GM18526 (cell line): Measurements from ENCODE around the gene AVPI1.
A peak's percentile ranks its signal among the peaks of the same experiment; 100 is the strongest.

Experiments
- POLR2A ChIP-seq: IDR thresholded peaks from 3 replicates; pipeline ENCODE4 v1.6.1; 2011; ENCODE audit not compliant: insufficient read length; ENCODE audit errors: extremely low read depth

AVPI1 gene

GRCh38 chr10:97667463-97667862 lies 19.6 kb downstream of the AVPI1 start:
- no peak for TF ChIP-seq POLR2A

DNA sequence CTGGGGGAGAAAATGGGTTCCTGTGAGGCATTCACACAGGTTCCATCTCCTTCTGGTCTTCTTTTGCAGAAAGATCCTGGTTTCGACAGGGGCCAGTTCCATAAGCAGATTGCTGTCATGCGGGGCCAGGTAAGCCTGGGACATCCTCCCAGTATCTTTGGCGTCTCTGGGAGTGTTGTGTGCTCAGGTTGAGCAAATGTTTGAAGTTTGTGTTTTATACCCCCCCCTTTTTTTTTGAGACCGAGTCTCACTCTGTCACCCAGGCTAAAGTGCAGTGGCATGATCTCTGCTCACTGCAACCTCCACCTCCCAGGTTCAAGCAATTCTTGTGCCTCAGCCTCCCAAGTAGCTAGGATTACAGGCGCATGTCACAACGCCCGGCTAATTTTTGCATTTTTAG lies 20.0 kb downstream of the AVPI1 start:
- TF ChIP-seq POLR2A, result no peak

DNA sequence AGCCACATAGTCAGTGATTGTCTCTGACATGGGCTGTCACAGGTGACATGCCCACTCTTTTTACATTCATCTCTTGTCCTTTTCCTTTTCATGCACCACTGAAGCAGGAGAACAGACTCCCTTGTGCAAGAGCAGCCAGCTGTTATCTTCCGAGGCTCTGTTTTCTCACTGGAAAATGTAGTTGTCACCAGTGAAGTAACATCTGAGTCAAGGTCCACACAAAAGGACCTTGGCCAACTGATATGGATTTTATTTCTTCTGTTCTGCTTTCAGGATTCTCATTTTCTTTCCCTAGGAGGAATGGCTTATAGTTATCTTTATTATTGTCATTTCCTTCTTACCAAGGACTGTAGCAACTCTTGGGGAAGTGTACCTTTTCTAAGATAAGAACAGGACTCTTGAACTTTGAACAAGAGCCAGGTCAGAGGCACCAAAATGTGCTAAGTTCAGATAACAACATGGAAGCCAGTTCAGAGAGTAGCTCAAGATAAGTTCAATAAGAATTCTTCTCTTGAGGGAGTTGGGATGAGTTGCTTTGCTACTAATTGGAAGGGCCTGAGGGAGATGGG lies 22.7 kb downstream of the AVPI1 start:
- no peak for TF ChIP-seq POLR2A

DNA sequence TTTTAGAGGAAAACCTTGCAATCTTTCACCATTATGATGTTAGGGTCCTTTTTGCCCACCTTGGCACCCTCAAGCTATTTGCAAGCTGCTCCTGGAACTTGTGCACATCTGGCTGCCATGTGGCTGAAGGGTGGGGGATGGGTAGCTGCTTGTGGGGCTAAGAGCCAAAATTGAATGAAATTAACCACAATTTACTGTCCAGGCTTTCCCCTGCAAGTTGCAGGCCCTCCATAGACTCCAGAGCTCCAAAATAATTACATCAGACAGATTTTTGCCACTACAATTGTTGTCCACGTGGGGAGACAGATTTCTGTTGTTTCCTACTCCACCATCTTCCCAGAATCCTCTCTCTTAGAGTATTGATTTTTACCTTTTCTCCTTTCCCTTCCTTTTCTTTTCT lies 27.5 kb downstream of the AVPI1 start:
- no peak for TF ChIP-seq POLR2A

DNA sequence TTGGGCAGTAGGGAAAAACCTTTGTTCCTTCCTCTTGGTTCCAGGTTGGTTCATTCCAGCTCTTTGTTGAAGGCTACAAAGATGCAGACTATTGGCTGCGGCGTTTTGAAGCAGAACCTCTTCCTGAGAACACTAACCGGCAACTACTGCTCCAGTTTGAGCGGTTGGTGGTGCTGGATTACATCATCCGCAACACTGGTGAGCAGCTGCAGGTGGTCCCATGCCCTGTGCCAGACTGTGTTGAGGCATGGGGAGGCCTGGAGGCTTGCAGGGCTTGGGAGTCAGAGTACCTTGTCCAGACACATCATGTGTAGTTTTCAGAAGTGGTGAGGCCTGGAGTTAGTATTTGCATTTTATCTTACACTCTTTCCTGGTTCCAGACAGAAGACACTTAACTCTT lies 30.3 kb downstream of the AVPI1 start:
- no peak for TF ChIP-seq POLR2A

- TF ChIP-seq POLR2A, result no peak
These were observed 35.3 kb downstream of the AVPI1 start for GRCh38 chr10:97651773-97652172.

DNA sequence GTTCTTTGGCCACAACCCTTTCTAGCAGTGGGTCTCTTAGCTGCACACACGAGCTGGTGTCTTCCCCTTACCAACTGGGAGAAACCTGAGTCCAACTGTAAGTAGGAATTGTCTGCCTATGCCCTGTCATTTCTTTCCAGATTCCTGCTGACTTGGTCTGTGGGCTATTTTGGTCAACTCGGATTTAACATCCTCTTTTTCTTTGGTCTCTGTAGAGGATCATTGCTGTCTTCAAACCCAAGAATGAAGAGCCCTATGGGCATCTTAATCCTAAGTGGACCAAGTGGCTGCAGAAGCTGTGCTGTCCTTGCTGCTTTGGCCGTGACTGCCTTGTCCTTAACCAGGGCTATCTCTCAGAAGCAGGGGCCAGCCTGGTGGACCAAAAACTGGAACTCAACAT lies 36.3 kb downstream of the AVPI1 start:
- TF ChIP-seq POLR2A, result no peak

DNA sequence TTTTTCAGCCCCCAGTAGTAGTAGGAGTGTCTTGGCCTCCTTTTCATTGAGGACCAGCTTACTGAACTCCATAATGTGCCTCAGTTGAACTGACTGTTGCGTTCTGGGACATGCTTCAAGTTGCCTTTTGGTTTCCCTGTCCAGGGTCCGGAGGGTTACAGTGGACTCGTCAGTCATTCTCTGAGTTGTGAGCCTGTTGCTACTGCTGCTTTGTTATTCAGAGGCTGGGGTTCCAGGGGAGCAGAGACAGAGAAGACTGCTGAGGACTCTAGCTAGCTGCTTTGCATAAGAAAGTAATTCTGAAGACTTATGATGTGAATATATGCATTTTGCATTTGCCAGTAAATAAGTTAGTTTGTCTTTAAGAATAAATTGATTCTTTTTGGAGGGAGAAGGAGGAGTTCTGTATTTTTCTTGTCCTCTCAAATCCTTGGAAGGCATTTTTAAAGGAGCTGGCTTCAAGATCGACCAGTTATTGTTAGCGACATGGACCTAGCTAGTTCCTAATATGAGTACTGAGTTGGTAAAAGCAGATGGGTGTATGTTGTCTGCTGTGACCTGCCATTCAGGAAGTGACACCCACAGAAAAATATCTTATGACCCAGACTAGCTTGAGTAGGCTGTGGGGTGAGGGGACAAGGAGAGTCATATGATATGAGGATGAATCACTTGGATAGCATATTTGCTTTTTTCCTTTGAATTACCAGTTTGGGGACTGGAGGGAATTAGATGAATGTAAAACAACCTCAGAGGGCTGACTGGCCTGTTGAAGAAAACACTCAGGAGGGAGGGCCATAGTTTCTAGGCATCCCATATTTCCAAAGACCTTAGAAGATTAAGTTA lies 38.3 kb downstream of the AVPI1 start:
- TF ChIP-seq POLR2A, result no peak

GRCh38 chr10:97647556-97647955 lies 39.5 kb downstream of the AVPI1 start:
- TF ChIP-seq POLR2A, result no peak

DNA sequence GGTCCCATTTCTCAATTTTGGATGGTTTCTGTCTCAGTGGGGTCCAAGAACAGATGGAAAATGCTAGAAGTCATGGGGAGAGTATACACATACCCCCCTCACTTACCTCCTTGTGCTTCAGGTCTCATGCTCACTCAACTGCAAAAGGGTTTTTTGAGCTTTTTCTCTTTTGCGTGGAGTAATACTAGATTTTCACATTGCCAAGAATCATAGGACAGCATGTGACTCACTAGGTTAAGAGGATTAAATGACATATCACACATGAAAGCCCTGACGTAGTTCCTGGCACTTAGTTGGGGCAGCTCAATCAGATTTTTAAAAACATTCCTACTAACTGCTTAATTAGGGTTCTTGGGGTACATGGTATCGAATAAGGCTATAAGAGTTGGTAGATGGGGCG lies 42.1 kb downstream of the AVPI1 start:
- no peak for TF ChIP-seq POLR2A

DNA sequence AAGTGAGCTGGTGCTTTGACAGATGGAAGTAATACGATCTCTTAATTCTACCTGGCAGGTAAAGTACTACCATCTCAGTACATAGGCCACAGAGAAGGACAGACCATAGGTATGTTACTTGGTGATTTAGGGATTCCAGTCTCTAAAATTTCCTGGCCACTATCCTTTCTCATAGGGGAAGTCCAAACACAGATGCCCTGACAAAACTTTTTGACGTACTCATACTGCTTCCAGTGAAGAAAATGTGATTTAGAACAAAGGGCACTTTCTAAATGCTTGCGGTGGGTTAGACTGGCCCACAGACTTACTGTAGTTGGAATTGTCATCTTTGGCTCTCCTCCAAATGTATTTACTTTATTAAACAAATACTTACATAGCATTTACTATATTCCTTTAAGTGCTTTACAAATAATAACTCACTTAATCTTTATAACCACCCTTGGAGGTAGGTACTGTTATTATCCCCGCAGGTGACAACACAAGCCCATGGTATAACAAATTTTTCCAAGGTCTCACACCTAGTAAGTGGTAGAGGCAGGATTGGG lies 43.5 kb downstream of the AVPI1 start:
- TF ChIP-seq POLR2A, result no peak

DNA sequence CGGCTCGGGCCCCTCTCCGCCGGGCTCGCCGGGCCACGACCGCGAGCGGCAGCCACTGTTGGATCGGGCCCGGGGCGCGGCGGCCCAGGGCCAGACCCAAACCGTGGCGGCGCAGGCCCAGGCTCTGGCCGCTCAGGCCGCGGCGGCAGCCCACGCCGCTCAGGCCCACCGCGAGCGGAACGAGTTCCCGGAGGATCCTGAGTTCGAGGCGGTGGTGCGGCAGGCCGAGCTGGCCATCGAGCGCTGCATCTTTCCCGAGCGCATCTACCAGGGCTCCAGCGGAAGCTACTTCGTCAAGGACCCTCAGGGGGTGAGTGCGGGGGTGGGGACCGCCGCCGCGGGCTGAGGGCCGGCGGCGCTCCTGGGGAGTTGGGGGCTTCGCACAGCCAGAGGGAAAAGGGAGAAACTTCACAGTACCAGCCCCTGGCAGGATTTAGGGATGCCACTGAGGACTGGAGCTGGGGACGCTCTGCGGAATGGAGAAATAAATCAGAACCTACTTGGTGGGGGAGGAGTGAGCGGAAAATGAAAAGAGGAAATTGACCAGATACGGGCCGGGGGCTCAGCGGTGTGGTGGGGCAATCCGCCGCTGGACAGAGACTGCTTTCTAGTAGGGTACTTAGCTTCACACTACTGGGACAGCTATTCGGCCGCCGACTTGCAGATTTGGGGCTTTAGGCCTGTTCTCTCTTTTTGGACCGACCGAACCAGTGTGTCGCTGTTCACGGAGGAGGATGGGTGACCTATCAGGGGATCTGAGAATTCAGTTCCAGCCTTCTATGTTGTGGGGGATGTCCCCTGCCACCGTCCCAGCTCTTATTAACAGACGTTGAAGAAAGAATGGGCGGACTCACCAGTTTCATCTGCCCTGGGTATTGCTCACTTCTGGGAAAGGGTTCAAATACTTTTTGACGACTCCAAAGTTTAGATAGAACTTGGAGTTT lies 45.9 kb downstream of the AVPI1 start:
- TF ChIP-seq POLR2A, result no peak

GRCh38 chr10:97640174-97640867 lies 46.7 kb downstream of the AVPI1 start, which contains the start of gene PI4K2A:
PI4K2A (plus strand) TSS chr10:97640671; CDS start chr10:97640743, 72 bp downstream.
- peak; percentile 50 for TF ChIP-seq POLR2A

GRCh38 chr10:97635577-97635976 lies 51.5 kb downstream of the AVPI1 start:
- no peak for TF ChIP-seq POLR2A

- no peak for TF ChIP-seq POLR2A
These were observed 53.1 kb downstream of the AVPI1 start for GRCh38 chr10:97633921-97634320.
